ENCODE results near the gene PDC. TPM values are rescaled to one million over a fixed set of nuclear protein-coding genes. Genes with fewer than 3 reads are reported as not detected.

The PDC gene
- total and polyA plus RNA-seq, 10 of the 15 experiments (the other 5 are each of a cell fraction or from before 2014, with no cell fraction given) = 0.11 TPM; not detected in 9

DNA sequence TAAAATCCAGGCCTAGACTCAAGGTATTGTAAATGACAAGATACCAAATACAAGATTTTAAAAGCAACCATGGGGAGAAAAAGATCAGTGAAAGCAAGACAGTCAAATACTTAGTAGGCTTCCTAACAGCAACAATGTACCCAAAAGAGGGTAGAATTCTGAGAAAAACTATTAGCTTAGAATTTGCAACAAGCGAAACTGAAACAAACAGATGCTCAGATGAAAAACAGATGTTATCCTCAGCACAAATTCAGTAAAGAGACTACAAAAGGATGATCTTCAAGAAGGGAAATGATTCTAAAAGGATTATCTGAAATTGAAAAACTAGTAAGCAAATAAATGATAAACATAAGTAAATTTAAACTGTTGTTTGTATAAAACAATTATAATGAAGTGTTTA is 40.0 kb downstream of the PDC start (continued):
- TF ChIP-seq, protein P1, sequence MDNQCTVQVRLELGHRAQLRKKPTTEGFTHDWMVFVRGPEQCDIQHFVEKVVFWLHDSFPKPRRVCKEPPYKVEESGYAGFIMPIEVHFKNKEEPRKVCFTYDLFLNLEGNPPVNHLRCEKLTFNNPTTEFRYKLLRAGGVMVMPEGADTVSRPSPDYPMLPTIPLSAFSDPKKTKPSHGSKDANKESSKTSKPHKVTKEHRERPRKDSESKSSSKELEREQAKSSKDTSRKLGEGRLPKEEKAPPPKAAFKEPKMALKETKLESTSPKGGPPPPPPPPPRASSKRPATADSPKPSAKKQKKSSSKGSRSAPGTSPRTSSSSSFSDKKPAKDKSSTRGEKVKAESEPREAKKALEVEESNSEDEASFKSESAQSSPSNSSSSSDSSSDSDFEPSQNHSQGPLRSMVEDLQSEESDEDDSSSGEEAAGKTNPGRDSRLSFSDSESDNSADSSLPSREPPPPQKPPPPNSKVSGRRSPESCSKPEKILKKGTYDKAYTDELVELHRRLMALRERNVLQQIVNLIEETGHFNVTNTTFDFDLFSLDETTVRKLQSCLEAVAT (IDR thresholded peaks at IDR 0.05) = no peak
- no peak for TF ChIP-seq KAT2A (conservative IDR thresholded peaks at IDR 0.05; ENCODE audit: control insufficient read depth, low read depth, low read length)
- TF ChIP-seq, protein P2, sequence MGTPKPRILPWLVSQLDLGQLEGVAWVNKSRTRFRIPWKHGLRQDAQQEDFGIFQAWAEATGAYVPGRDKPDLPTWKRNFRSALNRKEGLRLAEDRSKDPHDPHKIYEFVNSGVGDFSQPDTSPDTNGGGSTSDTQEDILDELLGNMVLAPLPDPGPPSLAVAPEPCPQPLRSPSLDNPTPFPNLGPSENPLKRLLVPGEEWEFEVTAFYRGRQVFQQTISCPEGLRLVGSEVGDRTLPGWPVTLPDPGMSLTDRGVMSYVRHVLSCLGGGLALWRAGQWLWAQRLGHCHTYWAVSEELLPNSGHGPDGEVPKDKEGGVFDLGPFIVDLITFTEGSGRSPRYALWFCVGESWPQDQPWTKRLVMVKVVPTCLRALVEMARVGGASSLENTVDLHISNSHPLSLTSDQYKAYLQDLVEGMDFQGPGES (IDR thresholded peaks at IDR 0.05) = no peak

DNA sequence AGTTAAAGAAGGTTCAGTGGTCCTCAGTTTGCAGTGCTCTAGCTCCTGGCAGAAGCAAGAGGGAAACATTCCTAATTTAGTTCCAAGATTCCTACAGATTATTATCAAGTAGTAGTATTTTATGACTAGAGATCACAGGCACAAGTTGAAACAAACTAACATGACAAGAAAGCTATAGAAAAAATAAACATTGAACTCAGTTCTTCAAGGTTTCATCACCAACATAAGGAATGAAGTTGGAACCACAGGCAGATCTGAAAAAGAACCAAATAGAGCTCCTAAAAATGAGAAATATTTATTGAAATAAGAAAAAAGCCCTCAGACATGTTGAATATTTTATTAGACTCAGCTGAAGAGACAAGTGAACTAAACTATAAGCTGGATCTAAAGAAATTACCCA is 40.6 kb downstream of the PDC start:
- Histone ChIP-seq H3K4me3 (no peak overlapping the region), H2AFZ (ENCODE audit: control insufficient read depth, low read depth, low read length) (no peak overlapping the region), H3K9me3 (replicated peaks; ENCODE audit: control insufficient read depth, insufficient read depth, low read length) (no peaks in the 10 kb centered on the region), H3K4me2 (ENCODE audit: control insufficient read depth, insufficient read depth) (no peak overlapping the region), H3K4me1 (ENCODE audit: control insufficient read depth, insufficient read depth, low read length) (peaks cover 8% of the 10 kb centered on the region), H3K79me2 (ENCODE audit: control insufficient read depth, insufficient read depth, low read length) (no peaks in the 10 kb centered on the region), H3K27me3 (replicated peaks in 1 of 2; ENCODE audit: control insufficient read depth in 2 of 2, insufficient read depth in 2 of 2, low read length in 1 of 2) (no peaks in the 10 kb centered on the region), H4K20me1 (ENCODE audit: control insufficient read depth, insufficient read depth) (no peaks in the 10 kb centered on the region), H3K9ac (ENCODE audit: control insufficient read depth, insufficient read depth, low read length) (no peak overlapping the region), H3K27ac (ENCODE audit: control insufficient read depth, insufficient read depth) (peak overlapping the region; percentile 18; the same call in 1 of the 2 replicates), H3K36me3 (ENCODE audit: control insufficient read depth in 2 of 2, insufficient read depth in 2 of 2, low read length in 1 of 2) (peaks cover 0 to 8% of the 10 kb centered on the region in 2 experiments; a peak in 2 of 4 replicates)
- in situ Hi-C loops (cut with MboI) (no loop called here), intact Hi-C loops (cut with micrococcal nuclease; ENCODE audit: unreplicated experiment) (no loop called here)
- RAD21 ChIA-PET (ENCODE audit: unreplicated experiment) = interaction anchor here (1.5 kb wide), 1 partner anchor 16 kb away, joined by 5 read pairs; no protein-coding TSS in a partner anchor
- SMC1A ChIA-PET (ENCODE audit: uncharacterized antibody, unreplicated experiment) = interaction anchor here (0.9 to 1.3 kb wide), 4 partner anchors 12 to 48 kb away, joined by 3 to 5 read pairs (median 4); no protein-coding TSS in a partner anchor
- POLR2A ChIA-PET = no interaction called here
- CTCF ChIA-PET = interaction anchor here (0.6 to 1.3 kb wide), 6 partner anchors 16 to 824 kb away, joined by 3 to 5 read pairs (median 3); partner anchors contain the start of genes ODR4 and TPR
- DNase-seq (ENCODE audit: low read depth, low spot score) (no peak), ATAC-seq (no peak), FAIRE-seq (no peak)
- BruUV-seq (replicated peaks) = no TSS peak
- TF ChIP-seq, protein P3, sequence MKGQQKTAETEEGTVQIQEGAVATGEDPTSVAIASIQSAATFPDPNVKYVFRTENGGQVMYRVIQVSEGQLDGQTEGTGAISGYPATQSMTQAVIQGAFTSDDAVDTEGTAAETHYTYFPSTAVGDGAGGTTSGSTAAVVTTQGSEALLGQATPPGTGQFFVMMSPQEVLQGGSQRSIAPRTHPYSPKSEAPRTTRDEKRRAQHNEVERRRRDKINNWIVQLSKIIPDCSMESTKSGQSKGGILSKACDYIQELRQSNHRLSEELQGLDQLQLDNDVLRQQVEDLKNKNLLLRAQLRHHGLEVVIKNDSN (IDR thresholded peaks at IDR 0.05; ENCODE audit: borderline replicate concordance, extremely low read length, insufficient read depth, low read depth, low read length) = no peak
- TF ChIP-seq, protein P4, sequence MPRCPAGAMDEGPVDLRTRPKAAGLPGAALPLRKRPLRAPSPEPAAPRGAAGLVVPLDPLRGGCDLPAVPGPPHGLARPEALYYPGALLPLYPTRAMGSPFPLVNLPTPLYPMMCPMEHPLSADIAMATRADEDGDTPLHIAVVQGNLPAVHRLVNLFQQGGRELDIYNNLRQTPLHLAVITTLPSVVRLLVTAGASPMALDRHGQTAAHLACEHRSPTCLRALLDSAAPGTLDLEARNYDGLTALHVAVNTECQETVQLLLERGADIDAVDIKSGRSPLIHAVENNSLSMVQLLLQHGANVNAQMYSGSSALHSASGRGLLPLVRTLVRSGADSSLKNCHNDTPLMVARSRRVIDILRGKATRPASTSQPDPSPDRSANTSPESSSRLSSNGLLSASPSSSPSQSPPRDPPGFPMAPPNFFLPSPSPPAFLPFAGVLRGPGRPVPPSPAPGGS (IDR thresholded peaks at IDR 0.05; ENCODE audit: borderline replicate concordance, insufficient read depth, low read depth, low read length, poor library complexity, severe bottlenecking) = no peak
- TF ChIP-seq LARP7 (IDR thresholded peaks at IDR 0.05) (no peak), CBX3 (IDR thresholded peaks at IDR 0.05; ENCODE audit: borderline replicate concordance, low read depth) (no peak), NR2F1 (conservative IDR thresholded peaks at IDR 0.05) (no peak), CHD2 (IDR thresholded peaks at IDR 0.05; ENCODE audit: borderline replicate concordance, low read depth, low read length) (no peak), ZNF217 (IDR thresholded peaks at IDR 0.05) (no peak)
- TF ChIP-seq, protein P5, sequence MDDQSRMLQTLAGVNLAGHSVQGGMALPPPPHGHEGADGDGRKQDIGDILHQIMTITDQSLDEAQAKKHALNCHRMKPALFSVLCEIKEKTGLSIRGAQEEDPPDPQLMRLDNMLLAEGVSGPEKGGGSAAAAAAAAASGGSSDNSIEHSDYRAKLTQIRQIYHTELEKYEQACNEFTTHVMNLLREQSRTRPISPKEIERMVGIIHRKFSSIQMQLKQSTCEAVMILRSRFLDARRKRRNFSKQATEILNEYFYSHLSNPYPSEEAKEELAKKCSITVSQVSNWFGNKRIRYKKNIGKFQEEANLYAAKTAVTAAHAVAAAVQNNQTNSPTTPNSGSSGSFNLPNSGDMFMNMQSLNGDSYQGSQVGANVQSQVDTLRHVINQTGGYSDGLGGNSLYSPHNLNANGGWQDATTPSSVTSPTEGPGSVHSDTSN (IDR thresholded peaks at IDR 0.05; ENCODE audit: insufficient replicate concordance, low read depth, low read length) = no peak
- TF ChIP-seq, protein P6, sequence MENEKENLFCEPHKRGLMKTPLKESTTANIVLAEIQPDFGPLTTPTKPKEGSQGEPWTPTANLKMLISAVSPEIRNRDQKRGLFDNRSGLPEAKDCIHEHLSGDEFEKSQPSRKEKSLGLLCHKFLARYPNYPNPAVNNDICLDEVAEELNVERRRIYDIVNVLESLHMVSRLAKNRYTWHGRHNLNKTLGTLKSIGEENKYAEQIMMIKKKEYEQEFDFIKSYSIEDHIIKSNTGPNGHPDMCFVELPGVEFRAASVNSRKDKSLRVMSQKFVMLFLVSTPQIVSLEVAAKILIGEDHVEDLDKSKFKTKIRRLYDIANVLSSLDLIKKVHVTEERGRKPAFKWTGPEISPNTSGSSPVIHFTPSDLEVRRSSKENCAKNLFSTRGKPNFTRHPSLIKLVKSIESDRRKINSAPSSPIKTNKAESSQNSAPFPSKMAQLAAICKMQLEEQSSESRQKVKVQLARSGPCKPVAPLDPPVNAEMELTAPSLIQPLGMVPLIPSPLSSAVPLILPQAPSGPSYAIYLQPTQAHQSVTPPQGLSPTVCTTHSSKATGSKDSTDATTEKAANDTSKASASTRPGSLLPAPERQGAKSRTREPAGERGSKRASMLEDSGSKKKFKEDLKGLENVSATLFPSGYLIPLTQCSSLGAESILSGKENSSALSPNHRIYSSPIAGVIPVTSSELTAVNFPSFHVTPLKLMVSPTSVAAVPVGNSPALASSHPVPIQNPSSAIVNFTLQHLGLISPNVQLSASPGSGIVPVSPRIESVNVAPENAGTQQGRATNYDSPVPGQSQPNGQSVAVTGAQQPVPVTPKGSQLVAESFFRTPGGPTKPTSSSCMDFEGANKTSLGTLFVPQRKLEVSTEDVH (IDR thresholded peaks at IDR 0.05; ENCODE audit: low read depth, partially characterized antibody) = no peak
